H1 (cell line): ENCODE measurements around the gene MRTFB. TPM values are rescaled to one million over a fixed set of nuclear protein-coding genes. Genes with fewer than 3 reads are reported as not detected.

ENCODE experiments used
- CTCF ChIA-PET: fragments of 300-600 bp; sonication (Branson Sonifier 250); formaldehyde crosslinking; loops from one replicate; lab custom pipeline; 2021; ENCODE audit not compliant: partially characterized antibody; lab: Charles Lee
- POLR2A ChIA-PET: fragments of 300-600 bp; sonication (Branson Sonifier 250); formaldehyde crosslinking; loops from one replicate; lab custom pipeline; 2021; ENCODE audit warnings: inconsistent platforms; ENCODE audit not compliant: partially characterized antibody; lab: Charles Lee
- DNase-seq, 2 experiments: peaks; one replicate each; pipeline versions ENCODE4 v3.0.0 to v3.0.0-alpha.2; 2010 to 2022; ENCODE audit warnings: low spot score in 2 of 2, low read depth in 1 of 2, mixed read lengths in 1 of 2
- FAIRE-seq: peaks from 2 replicates; lab custom pipeline; 2011; peaks lifted over from hg19 to GRCh38; lab: Jason Lieb, UNC
- H2AFZ ChIP-seq: 2 replicates; pipeline ENCODE4 v1.8.1; 2012; ENCODE audit warnings: low read length, inconsistent platforms
- H2AK5ac ChIP-seq: 2 replicates; pipeline ENCODE4 v1.6.1; 2013; ENCODE audit warnings: low read depth, low read length
- H2BK120ac ChIP-seq: replicated peaks from 2 replicates; pipeline ENCODE3; 2013; ENCODE audit warnings: low read depth, low read length, inconsistent platforms
- H2BK12ac ChIP-seq: 2 replicates; pipeline ENCODE4 v1.6.1; 2013; ENCODE audit warnings: low read depth, low read length
- H2BK15ac ChIP-seq: 2 replicates; pipeline ENCODE4 v1.6.1; 2013; ENCODE audit warnings: low read length
- H2BK20ac ChIP-seq: 2 replicates; pipeline ENCODE4 v1.6.1; 2013; ENCODE audit warnings: low read length
- H2BK5ac ChIP-seq: 2 replicates; pipeline ENCODE4 v1.6.1; 2013; ENCODE audit warnings: low read depth, low read length
- H3K14ac ChIP-seq: 2 replicates; pipeline ENCODE4 v1.6.1; 2013; ENCODE audit warnings: inconsistent platforms; ENCODE audit not compliant: insufficient read length
- H3K18ac ChIP-seq: 2 replicates; pipeline ENCODE4 v1.6.1; 2013; ENCODE audit warnings: low read length; ENCODE audit errors: extremely low read depth
- H3K23ac ChIP-seq: 2 replicates; pipeline ENCODE4 v1.6.1; 2013; ENCODE audit warnings: inconsistent platforms; ENCODE audit not compliant: insufficient read length
- H3K23me2 ChIP-seq: 2 replicates; pipeline ENCODE4 v1.6.1; 2013; ENCODE audit warnings: low read depth, low read length
- H3K27ac ChIP-seq: 2 replicates; pipeline ENCODE4 v1.6.1; 2011; ENCODE audit warnings: low read depth, low read length, inconsistent platforms
- H3K27me3 ChIP-seq, 4 experiments: replicated peaks in 1 of 4; 1 replicate in 1 of 4; 2 replicates in 3 of 4; pipeline versions ENCODE4 v1.6.1 to v1.8.1; 2011 to 2013; ENCODE audit warnings: low read length in 3 of 4, mild to moderate bottlenecking in 3 of 4, inconsistent platforms in 2 of 4, mixed read lengths in 2 of 4, moderate library complexity in 1 of 4; ENCODE audit not compliant: control insufficient read depth in 3 of 4, insufficient read depth in 3 of 4; ENCODE audit errors: extremely low read depth in 1 of 4
- H3K36me3 ChIP-seq, 4 experiments: 2 replicates each; pipeline versions ENCODE4 v1.6.1 to v1.8.1; 2011 to 2013; ENCODE audit warnings: mild to moderate bottlenecking in 4 of 4, low read length in 3 of 4, moderate library complexity in 2 of 4, control low read depth in 1 of 4, inconsistent platforms in 1 of 4; ENCODE audit not compliant: insufficient read depth in 4 of 4, control insufficient read depth in 2 of 4
- H3K4ac ChIP-seq: replicated peaks from 2 replicates; pipeline ENCODE3; 2013; ENCODE audit warnings: low read length, low read depth, mixed read lengths, inconsistent platforms; ENCODE audit not compliant: insufficient read length
- H3K4me1 ChIP-seq, 4 experiments: replicated peaks in 1 of 4; 1 replicate in 1 of 4; 2 replicates in 3 of 4; pipeline versions ENCODE4 v1.6.1 to v1.8.1; 2011 to 2013; ENCODE audit warnings: low read length in 3 of 4, inconsistent platforms in 2 of 4, mixed read lengths in 1 of 4; ENCODE audit not compliant: insufficient read depth in 4 of 4, control insufficient read depth in 3 of 4
- H3K4me2 ChIP-seq, 2 experiments: 2 replicates each; pipeline versions ENCODE4 v1.6.1 to v1.8.1; 2011 to 2013; ENCODE audit warnings: low read depth in 2 of 2, low read length in 2 of 2, control low read depth in 1 of 2, inconsistent platforms in 1 of 2, mild to moderate bottlenecking in 1 of 2; ENCODE audit not compliant: insufficient read depth in 1 of 2
- H3K4me3 ChIP-seq, 4 experiments: fragments of 200-600, 300-600 bp in 1 of 4; sonication (generic), shearing (Covaris generic), sonication (Bioruptor Twin) in 1 of 4; 2 replicates each; pipeline versions ENCODE4 v1.5.1 to v1.8.1; 2011 to 2016; ENCODE audit warnings: low read length in 4 of 4, low read depth in 3 of 4, control low read depth in 2 of 4, inconsistent platforms in 2 of 4, mild to moderate bottlenecking in 2 of 4, mixed read lengths in 1 of 4, moderate library complexity in 1 of 4; ENCODE audit not compliant: insufficient read depth in 2 of 4; ENCODE audit errors: extremely low read depth in 1 of 4
- H3K56ac ChIP-seq: replicated peaks from 2 replicates; pipeline ENCODE3; 2013; ENCODE audit warnings: low read depth, mild to moderate bottlenecking, mixed read lengths, low read length, inconsistent platforms; ENCODE audit not compliant: insufficient read length
- H3K79me1 ChIP-seq: 2 replicates; pipeline ENCODE4 v1.6.1; 2013; ENCODE audit warnings: low read depth, low read length, control low read depth
- H3K79me2 ChIP-seq, 2 experiments: 2 replicates each; pipeline versions ENCODE4 v1.6.1 to v1.8.1; 2012 to 2013; ENCODE audit warnings: low read length in 2 of 2, mild to moderate bottlenecking in 2 of 2, inconsistent platforms in 1 of 2; ENCODE audit not compliant: insufficient read depth in 2 of 2, control insufficient read depth in 1 of 2
- H3K9ac ChIP-seq, 4 experiments: replicated peaks in 1 of 4; 1 replicate in 1 of 4; 2 replicates in 3 of 4; pipeline versions ENCODE4 v1.6.1 to v1.8.1; 2011 to 2013; ENCODE audit warnings: low read depth in 3 of 4, low read length in 3 of 4, control low read depth in 2 of 4, mild to moderate bottlenecking in 2 of 4, moderate library complexity in 2 of 4, inconsistent platforms in 1 of 4; ENCODE audit errors: extremely low read depth in 1 of 4
- H3K9me3 ChIP-seq, 2 experiments: 2 replicates each; pipeline versions ENCODE4 v1.6.1 to v1.8.1; 2012 to 2013; ENCODE audit warnings: mild to moderate bottlenecking in 2 of 2, moderate library complexity in 2 of 2, control low read depth in 1 of 2, inconsistent platforms in 1 of 2, low read depth in 1 of 2, low read length in 1 of 2, mixed read lengths in 1 of 2; ENCODE audit not compliant: insufficient read depth in 2 of 2
- H4K20me1 ChIP-seq, 2 experiments: replicated peaks in 1 of 2; 2 replicates each; pipeline versions ENCODE3 to v1.8.1; 2011 to 2013; ENCODE audit warnings: inconsistent platforms in 2 of 2, low read length in 2 of 2, mild to moderate bottlenecking in 1 of 2; ENCODE audit not compliant: insufficient read depth in 2 of 2, control insufficient read depth in 1 of 2
- H4K5ac ChIP-seq: 2 replicates; pipeline ENCODE4 v1.6.1; 2013; ENCODE audit warnings: low read length, low read depth, mixed read lengths, inconsistent platforms; ENCODE audit not compliant: insufficient read length
- H4K8ac ChIP-seq: 2 replicates; pipeline ENCODE4 v1.8.0; 2013; ENCODE audit warnings: mild to moderate bottlenecking, moderate library complexity, low read length, inconsistent platforms; ENCODE audit not compliant: insufficient read depth; ENCODE audit errors: extremely low read depth
- H4K91ac ChIP-seq: replicated peaks from 2 replicates; pipeline ENCODE3; 2013; ENCODE audit warnings: low read length, mixed read lengths, inconsistent platforms; ENCODE audit not compliant: insufficient read length
- EP300 ChIP-seq, 2 experiments: IDR thresholded peaks; 1 replicate in 1 of 2; 2 replicates in 1 of 2; pipeline ENCODE4 v1.6.1; 2011 to 2012; ENCODE audit warnings: low read depth in 2 of 2, low read length in 2 of 2, mild to moderate bottlenecking in 2 of 2, borderline replicate concordance in 1 of 2, inconsistent platforms in 1 of 2, moderate library complexity in 1 of 2
- KDM1A ChIP-seq: fragments of 200-600, 300-600 bp; sonication (generic); IDR thresholded peaks from 2 replicates; pipeline ENCODE4 v1.7.1; 2016; ENCODE audit warnings: mild to moderate bottlenecking, low read length, borderline replicate concordance
- MAFK ChIP-seq: IDR thresholded peaks from 2 replicates; pipeline ENCODE4 v1.6.1; 2012; ENCODE audit warnings: low read depth, mild to moderate bottlenecking, improper control_type of control experiment, low read length
- SRF ChIP-seq: IDR thresholded peaks from 2 replicates; pipeline ENCODE4 v1.6.1; 2011; ENCODE audit warnings: mild to moderate bottlenecking, low read depth, low read length, moderate library complexity
- TAF1 ChIP-seq: IDR thresholded peaks from 2 replicates; pipeline ENCODE4 v1.6.1; 2011; ENCODE audit warnings: mild to moderate bottlenecking, low read depth, low read length
- TEAD4 ChIP-seq: IDR thresholded peaks from 2 replicates; pipeline ENCODE4 v1.6.1; 2012; ENCODE audit warnings: low read depth, low read length, inconsistent platforms, mixed read lengths
- WGBS, 2 experiments: shearing (Covaris generic) in 1 of 2; methylation state at CpG; one replicate each; pipeline versions ENCODE4 v1.1.6 to v1.1.7; 2013 to 2015; ENCODE audit warnings: low lambda C conversion rate in 2 of 2, mixed read lengths in 2 of 2, inconsistent platforms in 1 of 2, low coverage in 1 of 2, missing lambda C conversion rate in 1 of 2; ENCODE audit not compliant: insufficient replicate concordance in 2 of 2, insufficient coverage in 1 of 2, insufficient read length in 1 of 2; ENCODE audit errors: extremely low coverage in 1 of 2, missing lambda C conversion rate in 1 of 2; 5-methylcytosine and 5-hydroxymethylcytosine counted together
- polyA plus RNA-seq, 7 experiments: library from polyadenylated mRNA; depleted of rRNA in 3 of 7; stranded (reverse) in 5 of 7; unstranded in 2 of 7; fragments of >200 nt in 5 of 7; fragments of 200-250 nt in 2 of 7; gene quantifications; 1 replicate in 5 of 7; 2 replicates in 1 of 7; 4 replicates in 1 of 7; pipeline versions ENCODE4 v1.2.1 to v1.2.3, GENCODE V29; 2011 to 2013; ENCODE audit warnings: missing spikeins in 2 of 7, mixed read lengths in 2 of 7
- total RNA-seq: library from RNA; stranded (reverse); fragmentation: NEBNext Ultra II Directional; extraction: Animal tissue kit (Norgen Biotek cat#: 25700); gene quantifications from 2 replicates; pipeline ENCODE4 v1.2.1, GENCODE V29; 2021
- TF ChIP-seq, protein P1 (sequence below), 3 experiments: IDR thresholded peaks; 1 replicate in 2 of 3; 2 replicates in 1 of 3; pipeline versions ENCODE4 v1.5.1 to v1.6.1; 2011; ENCODE audit warnings: low read length in 3 of 3, mild to moderate bottlenecking in 3 of 3, inconsistent platforms in 2 of 3, low read depth in 1 of 3, moderate library complexity in 1 of 3; ENCODE audit not compliant: insufficient read depth in 1 of 3; ENCODE audit errors: control extremely low read depth in 1 of 3

Gene MRTFB
- total and polyA plus RNA-seq, 2 of the 8 experiments (the other 6 are each of a cell fraction or from before 2014, with no cell fraction given), result 13.5 to 34.9 TPM

DNA sequence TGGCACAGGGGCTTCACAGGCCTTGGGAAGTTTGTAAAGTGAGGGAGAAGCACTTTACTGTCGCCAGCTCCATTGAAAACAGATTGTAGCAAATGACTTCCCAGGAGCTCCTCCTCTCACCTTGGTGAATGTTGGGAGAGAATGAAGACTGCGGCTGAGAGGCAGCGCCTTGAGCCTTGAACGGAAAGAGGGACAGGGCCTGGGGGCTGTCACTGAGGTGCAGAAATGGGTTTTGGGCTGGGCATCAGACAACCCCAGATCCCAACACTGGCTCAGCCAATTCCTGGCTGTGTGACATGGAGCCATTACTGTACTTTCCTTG, 603 bp upstream of the MRTFB start:
- no peak overlapping the region for H2BK120ac ChIP-seq

More for the DNA sequence above, 603 bp upstream of the MRTFB start:
- Histone ChIP-seq H3K79me2 (peaks cover 4 to 38% of the 10 kb centered on the region in 2 experiments; a peak in 3 of 4 replicates), H3K4ac (peak overlapping the region; percentile 10), H4K5ac (peak overlapping the region; percentile 95), H3K14ac (no peak overlapping the region), H3K4me2 (peak overlapping the region; percentile 64 to 86), H2AK5ac (no peak overlapping the region), H2BK15ac (no peak overlapping the region), H3K36me3 (peaks cover 0 to 5% (median 0%) of the 10 kb centered on the region in 4 experiments; a peak in 2 of 8 replicates), H3K23ac (no peak overlapping the region), H2BK20ac (0 out of 2 replicates have a peak overlapping the region, but pooled peaks have one; percentile 22), H3K79me1 (peaks cover 8% of the 10 kb centered on the region), H3K56ac (peak overlapping the region; percentile 86), H2BK12ac (peak overlapping the region; percentile 77), H3K23me2 (peaks cover 4% of the 10 kb centered on the region; the same call in 1 of the 2 replicates), H3K27ac (peak overlapping the region; percentile 86), H4K91ac (no peak overlapping the region), H4K20me1 (peaks cover 0 to 2% of the 10 kb centered on the region in 2 experiments), H3K9ac (peak overlapping the region in 3 of 4 experiments; percentile 56 to 90 (median 85); a peak in 6 of 7 replicates), H3K27me3 (no peaks in the 10 kb centered on the region), H3K4me1 (peaks cover 0 to 6% (median 0%) of the 10 kb centered on the region in 4 experiments; a peak in 3 of 7 replicates), H3K9me3 (no peaks in the 10 kb centered on the region), H2AFZ (peak overlapping the region; percentile 86), H3K4me3 (peak overlapping the region; percentile 53 to 95 (median 78)), H4K8ac (peak overlapping the region; percentile 77; the same call in 1 of the 2 replicates), H3K18ac (peak overlapping the region; percentile 98; the same call in 1 of the 2 replicates), H2BK5ac (peak overlapping the region; percentile 83)
- POLR2A ChIA-PET, result interaction anchor here (0.8 to 2.1 kb wide), 6 partner anchors 8 to 66 kb away, joined by 3 to 7 read pairs (median 5); no protein-coding TSS in a partner anchor
- no peak for DNase-seq
- FAIRE-seq, result no peak
- 52% methylated on average over 4 of the region's 4 CpGs; no CpG with 5 or more reads in 1 of the 2 experiments for WGBS, 2 experiments
- CTCF ChIA-PET, result interaction anchor here (1.8 kb wide), 1 partner anchor 11 kb away, joined by 7 read pairs; no protein-coding TSS in a partner anchor
- TF ChIP-seq SRF (no peak), EP300 (IDR thresholded peaks at IDR 0.05; ENCODE audit: borderline replicate concordance in 1 of 2, low read depth in 2 of 2, low read length in 2 of 2) (no peak), MAFK (no peak), TEAD4 (no peak), KDM1A (no peak), TAF1 (no peak)
- TF ChIP-seq, protein P1, sequence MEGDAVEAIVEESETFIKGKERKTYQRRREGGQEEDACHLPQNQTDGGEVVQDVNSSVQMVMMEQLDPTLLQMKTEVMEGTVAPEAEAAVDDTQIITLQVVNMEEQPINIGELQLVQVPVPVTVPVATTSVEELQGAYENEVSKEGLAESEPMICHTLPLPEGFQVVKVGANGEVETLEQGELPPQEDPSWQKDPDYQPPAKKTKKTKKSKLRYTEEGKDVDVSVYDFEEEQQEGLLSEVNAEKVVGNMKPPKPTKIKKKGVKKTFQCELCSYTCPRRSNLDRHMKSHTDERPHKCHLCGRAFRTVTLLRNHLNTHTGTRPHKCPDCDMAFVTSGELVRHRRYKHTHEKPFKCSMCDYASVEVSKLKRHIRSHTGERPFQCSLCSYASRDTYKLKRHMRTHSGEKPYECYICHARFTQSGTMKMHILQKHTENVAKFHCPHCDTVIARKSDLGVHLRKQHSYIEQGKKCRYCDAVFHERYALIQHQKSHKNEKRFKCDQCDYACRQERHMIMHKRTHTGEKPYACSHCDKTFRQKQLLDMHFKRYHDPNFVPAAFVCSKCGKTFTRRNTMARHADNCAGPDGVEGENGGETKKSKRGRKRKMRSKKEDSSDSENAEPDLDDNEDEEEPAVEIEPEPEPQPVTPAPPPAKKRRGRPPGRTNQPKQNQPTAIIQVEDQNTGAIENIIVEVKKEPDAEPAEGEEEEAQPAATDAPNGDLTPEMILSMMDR (IDR thresholded peaks at IDR 0.05; ENCODE audit: control extremely low read depth in 1 of 3, insufficient read depth in 1 of 3, low read depth in 1 of 3, low read length in 3 of 3), result no peak
